ENCODE data around the gene NRXN3.
"Not testable (repeated sequence)": the region's sequence is repeated elsewhere in the genome, so short reads cannot be mapped to it uniquely, and the experiment has no call there.

NRXN3 gene

GRCh38 chr14:78469947-78470346 is 299.8 kb downstream of the NRXN3 start:
- no peak for DNase-seq (ENCODE audit: low read depth)
- no peak overlapping the region for H3K4me3 ChIP-seq (ENCODE audit: low read depth, low read length)
- in situ Hi-C loops (cut with HindIII; ENCODE audit: low sequenced_read_pairs) = no loop called here

GRCh38 chr14:78479127-78479780 is 309.1 kb downstream of the NRXN3 start:
- DNase-seq (ENCODE audit: low read depth) = no peak
- H3K4me3 ChIP-seq (ENCODE audit: low read depth, low read length) = no peak overlapping the region
- TF ChIP-seq CTCF (IDR thresholded peaks at IDR 0.05; ENCODE audit: low read depth, low read length, missing control alignments) = no peak
- in situ Hi-C loops (cut with HindIII; ENCODE audit: low sequenced_read_pairs) = no loop called here

More at GRCh38 chr14:78469947-78470346, 299.8 kb downstream of the NRXN3 start:
- no peak for TF ChIP-seq CTCF (IDR thresholded peaks at IDR 0.05; ENCODE audit: low read depth, low read length, missing control alignments)

- no peak for DNase-seq (ENCODE audit: low read depth)
- TF ChIP-seq CTCF (IDR thresholded peaks at IDR 0.05; ENCODE audit: low read depth, low read length, missing control alignments) = no peak
- no peak overlapping the region for H3K4me3 ChIP-seq (ENCODE audit: low read depth, low read length)
- in situ Hi-C loops (cut with HindIII; ENCODE audit: low sequenced_read_pairs) = no loop called here
Measured at GRCh38 chr14:78484028-78484427, 313.9 kb downstream of the NRXN3 start.

- no peak for TF ChIP-seq CTCF (IDR thresholded peaks at IDR 0.05; ENCODE audit: low read depth, low read length, missing control alignments)
- no peak for DNase-seq (ENCODE audit: low read depth)
- no peak overlapping the region for H3K4me3 ChIP-seq (ENCODE audit: low read depth, low read length)
- in situ Hi-C loops (cut with HindIII; ENCODE audit: low sequenced_read_pairs) = no loop called here
Measured at GRCh38 chr14:78486081-78486480, 315.9 kb downstream of the NRXN3 start.

GRCh38 chr14:78486621-78487020 is 316.4 kb downstream of the NRXN3 start:
- in situ Hi-C loops (cut with HindIII; ENCODE audit: low sequenced_read_pairs) = no loop called here
- no peak for DNase-seq (ENCODE audit: low read depth)
- H3K4me3 ChIP-seq (ENCODE audit: low read depth, low read length) = no peak overlapping the region
- TF ChIP-seq CTCF (IDR thresholded peaks at IDR 0.05; ENCODE audit: low read depth, low read length, missing control alignments) = no peak

- in situ Hi-C loops (cut with HindIII; ENCODE audit: low sequenced_read_pairs); H3K4me3 ChIP-seq (ENCODE audit: low read depth, low read length): not testable (repeated sequence)
Measured at GRCh38 chr14:78487573-78487972, 317.4 kb downstream of the NRXN3 start.

GRCh38 chr14:78488938-78489337 is 318.8 kb downstream of the NRXN3 start:
- TF ChIP-seq CTCF (IDR thresholded peaks at IDR 0.05; ENCODE audit: low read depth, low read length, missing control alignments) = no peak
- DNase-seq (ENCODE audit: low read depth) = no peak
- in situ Hi-C loops (cut with HindIII; ENCODE audit: low sequenced_read_pairs) = no loop called here
- no peak overlapping the region for H3K4me3 ChIP-seq (ENCODE audit: low read depth, low read length)

More at GRCh38 chr14:78487573-78487972, 317.4 kb downstream of the NRXN3 start:
- not testable (repeated sequence) for DNase-seq (ENCODE audit: low read depth)

Data from astrocyte of the cerebellum (primary cell).